CD4-positive, alpha-beta T cell treated with Interleukin-6 for 4 hours (primary cell): Measurements from ENCODE around the gene SATL1.
"Not testable (repeated sequence)": the region's sequence is repeated elsewhere in the genome, so short reads cannot be mapped to it uniquely, and the experiment has no call there.

Source experiments
- DNase-seq: peaks from one replicate; pipeline ENCODE4 v3.0.0-alpha.2; 2020; ENCODE audit warnings: mixed read lengths

SATL1 gene

DNA sequence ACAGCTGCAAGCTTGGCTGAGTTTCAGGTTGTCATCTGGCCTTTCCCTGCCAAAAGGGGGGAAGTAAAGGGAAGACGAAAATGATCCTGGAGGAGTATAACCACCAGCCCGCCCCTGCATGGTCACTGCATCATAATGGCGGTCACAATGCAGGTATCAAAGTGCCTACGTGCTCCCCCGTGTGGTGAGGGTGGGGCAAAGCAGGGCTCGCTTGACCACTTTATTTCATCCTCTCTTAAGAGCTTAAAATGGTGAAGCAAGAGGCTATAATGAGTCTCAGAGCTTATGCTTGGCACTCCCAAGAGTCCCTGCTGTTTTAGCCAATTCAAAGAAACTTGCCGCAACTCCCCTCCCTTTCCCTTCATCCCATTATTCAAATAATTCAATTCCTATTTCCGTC, 134.3 kb downstream of the SATL1 start:
- peak; percentile 10 for DNase-seq

GRCh38 chrX:85108165-85108564, 135.4 kb downstream of the SATL1 start:
- no peak for DNase-seq

GRCh38 chrX:85107407-85107806, 136.2 kb downstream of the SATL1 start:
- no peak for DNase-seq

DNA sequence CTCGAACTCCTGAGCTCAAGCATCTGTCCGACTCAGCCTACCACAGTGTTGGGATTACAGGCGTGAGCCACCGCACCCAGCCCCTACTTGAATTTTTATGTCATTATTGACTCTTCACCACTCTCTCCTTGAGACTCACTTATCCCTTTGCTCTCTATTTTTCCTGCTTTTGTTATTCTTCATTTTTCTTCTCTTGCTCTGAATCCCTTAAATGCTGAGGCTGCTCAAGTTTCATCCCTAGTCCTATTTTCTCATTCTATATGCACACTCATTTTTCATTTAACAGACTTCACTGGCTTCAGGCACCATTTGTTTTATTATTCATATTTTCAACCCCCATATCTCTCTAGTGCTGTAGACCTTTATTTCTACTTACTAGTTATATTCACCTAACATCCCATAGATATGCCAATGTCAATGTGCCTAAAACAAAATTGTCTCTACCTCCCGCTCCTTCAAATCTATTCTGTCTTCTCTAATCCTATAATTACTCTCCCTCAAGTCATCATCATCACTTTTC, 154.2 kb downstream of the SATL1 start:
- no peak for DNase-seq

- peak; percentile 25 for DNase-seq
Observed at GRCh38 chrX:85084770-85085393, 158.7 kb downstream of the SATL1 start.

GRCh38 chrX:85077247-85077646, 166.3 kb downstream of the SATL1 start:
- not testable (repeated sequence) for DNase-seq

- no peak for DNase-seq
Observed at GRCh38 chrX:85065512-85066198, 177.9 kb downstream of the SATL1 start.

- no peak for DNase-seq
Observed at GRCh38 chrX:85052636-85053343, 190.8 kb downstream of the SATL1 start.

GRCh38 chrX:85052205-85052604, 191.4 kb downstream of the SATL1 start:
- no peak for DNase-seq

DNA sequence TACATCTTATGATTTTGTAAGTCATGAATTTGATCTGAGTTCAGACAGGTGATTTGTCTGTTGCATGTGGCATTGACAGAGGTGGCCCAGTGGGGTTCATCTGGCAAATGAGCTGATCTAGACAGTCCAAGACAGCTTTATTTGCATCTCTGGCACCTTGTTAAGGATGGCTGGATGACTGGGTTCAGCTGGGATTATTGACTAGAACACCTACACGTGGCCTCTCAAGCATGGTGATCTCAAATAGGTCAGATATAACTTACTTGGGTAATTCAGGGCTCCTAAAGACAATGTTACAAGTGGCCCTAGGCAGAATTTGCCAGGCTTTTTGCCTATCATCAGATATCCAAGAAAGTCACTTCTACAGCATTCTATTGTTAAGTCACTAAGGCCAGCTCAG, 192.0 kb downstream of the SATL1 start:
- DNase-seq: no peak
